Measurements from ENCODE around the gene VPS25.

The VPS25 gene

GRCh38 chr17:42772945-42773289 is 332 bp upstream of the VPS25 start:
- no peak overlapping the region for H4K8ac ChIP-seq (ENCODE audit: low read depth, low read length)
- H3K27ac ChIP-seq (replicated peaks; ENCODE audit: low read length) = no peak overlapping the region
- no peak overlapping the region for H4K91ac ChIP-seq (ENCODE audit: low read depth, low read length, poor library complexity)
- no peak overlapping the region for H3K18ac ChIP-seq (ENCODE audit: low read length)
- no peak overlapping the region for H3K4ac ChIP-seq (ENCODE audit: low read length)
- no peak for DNase-seq (ENCODE audit: low spot score)
- no peak overlapping the region for H2BK12ac ChIP-seq (ENCODE audit: low read length)
- H3K4me1 ChIP-seq (ENCODE audit: control insufficient read depth in 2 of 2, insufficient read depth in 1 of 2, low read depth in 1 of 2, low read length in 2 of 2) = peaks cover 3 to 7% of the 10 kb centered on the region in 2 donors
- peak overlapping the region; percentile 53 for H3K4me2 ChIP-seq (ENCODE audit: insufficient read depth, low read length, poor library complexity, severe bottlenecking)
- peak overlapping the region; percentile 92 to 98 for H3K4me3 ChIP-seq (ENCODE audit: low read length in 2 of 2)
- H2BK5ac ChIP-seq (ENCODE audit: low read length) = no peak overlapping the region
- WGBS, 2 donors (ENCODE audit: extremely low coverage in 2 of 2, insufficient read length in 2 of 2, insufficient replicate concordance in 1 of 2) = no CpG with 5 or more reads among the region's 3 CpGs
- H2BK120ac ChIP-seq (ENCODE audit: low read depth, low read length) = no peak overlapping the region
- no peak overlapping the region for H3K23ac ChIP-seq (ENCODE audit: low read depth, low read length, poor library complexity)
- H2AK5ac ChIP-seq (ENCODE audit: low read depth, low read length) = no peak overlapping the region
- H2BK15ac ChIP-seq (ENCODE audit: low read length) = no peak overlapping the region
- H2AFZ ChIP-seq (ENCODE audit: low read length) = peak overlapping the region; percentile 96
- H3K79me1 ChIP-seq (ENCODE audit: low read depth, low read length) = peaks cover 4% of the 10 kb centered on the region
- H3K36me3 ChIP-seq (replicated peaks in 1 of 2; ENCODE audit: control insufficient read depth in 2 of 2, insufficient read depth in 2 of 2, low read length in 2 of 2) = peaks cover 11 to 35% of the 10 kb centered on the region in 2 donors
- no peaks in the 10 kb centered on the region for H3K27me3 ChIP-seq (ENCODE audit: control insufficient read depth in 3 of 3, insufficient read depth in 3 of 3, low read depth in 1 of 3, low read length in 3 of 3)
- H3K9me3 ChIP-seq (replicated peaks in 1 of 2; ENCODE audit: control insufficient read depth in 2 of 2, insufficient read depth in 1 of 2, low read depth in 1 of 2, low read length in 2 of 2) = no peaks in the 10 kb centered on the region
- H3K9ac ChIP-seq (ENCODE audit: low read depth, low read length, poor library complexity) = no peak overlapping the region
- no peak overlapping the region for H3K14ac ChIP-seq (ENCODE audit: low read length)

GRCh38 chr17:42774066-42774745 is 957 bp downstream of the VPS25 start:
- H4K8ac ChIP-seq (ENCODE audit: low read depth, low read length) = no peak overlapping the region
- H2BK5ac ChIP-seq (ENCODE audit: low read length) = no peak overlapping the region
- WGBS, 2 donors (ENCODE audit: extremely low coverage in 2 of 2, insufficient read length in 2 of 2, insufficient replicate concordance in 1 of 2) = no CpG with 5 or more reads among the region's 3 CpGs
- no peak overlapping the region for H2BK120ac ChIP-seq (ENCODE audit: low read depth, low read length)
- no peak overlapping the region for H3K4ac ChIP-seq (ENCODE audit: low read length)
- no peak overlapping the region for H3K18ac ChIP-seq (ENCODE audit: low read length)
- no peaks in the 10 kb centered on the region for H3K27me3 ChIP-seq (ENCODE audit: control insufficient read depth in 3 of 3, insufficient read depth in 3 of 3, low read depth in 1 of 3, low read length in 3 of 3)
- peaks cover 15 to 47% of the 10 kb centered on the region in 2 donors for H3K36me3 ChIP-seq (replicated peaks in 1 of 2; ENCODE audit: control insufficient read depth in 2 of 2, insufficient read depth in 2 of 2, low read length in 2 of 2)
- H3K4me1 ChIP-seq (ENCODE audit: control insufficient read depth in 2 of 2, insufficient read depth in 1 of 2, low read depth in 1 of 2, low read length in 2 of 2) = peaks cover 3 to 7% of the 10 kb centered on the region in 2 donors
- H3K23ac ChIP-seq (ENCODE audit: low read depth, low read length, poor library complexity) = no peak overlapping the region
- peak overlapping the region; percentile 67 for H2AK5ac ChIP-seq (ENCODE audit: low read depth, low read length)
- no peak for DNase-seq (ENCODE audit: low spot score)
- H3K9me3 ChIP-seq (replicated peaks in 1 of 2; ENCODE audit: control insufficient read depth in 2 of 2, insufficient read depth in 1 of 2, low read depth in 1 of 2, low read length in 2 of 2) = no peaks in the 10 kb centered on the region
- peak overlapping the region; percentile 90 for H3K4me2 ChIP-seq (ENCODE audit: insufficient read depth, low read length, poor library complexity, severe bottlenecking)
- H2BK15ac ChIP-seq (ENCODE audit: low read length) = no peak overlapping the region
- no peak overlapping the region for H3K14ac ChIP-seq (ENCODE audit: low read length)
- peak overlapping the region; percentile 92 to 98 for H3K4me3 ChIP-seq (ENCODE audit: low read length in 2 of 2)
- H3K79me1 ChIP-seq (ENCODE audit: low read depth, low read length) = peaks cover 4% of the 10 kb centered on the region
- H2AFZ ChIP-seq (ENCODE audit: low read length) = peak overlapping the region; percentile 96
- no peak overlapping the region for H3K27ac ChIP-seq (replicated peaks; ENCODE audit: low read length)
- no peak overlapping the region for H3K9ac ChIP-seq (ENCODE audit: low read depth, low read length, poor library complexity)
- H2BK12ac ChIP-seq (ENCODE audit: low read length) = no peak overlapping the region
- no peak overlapping the region for H4K91ac ChIP-seq (ENCODE audit: low read depth, low read length, poor library complexity)

DNA sequence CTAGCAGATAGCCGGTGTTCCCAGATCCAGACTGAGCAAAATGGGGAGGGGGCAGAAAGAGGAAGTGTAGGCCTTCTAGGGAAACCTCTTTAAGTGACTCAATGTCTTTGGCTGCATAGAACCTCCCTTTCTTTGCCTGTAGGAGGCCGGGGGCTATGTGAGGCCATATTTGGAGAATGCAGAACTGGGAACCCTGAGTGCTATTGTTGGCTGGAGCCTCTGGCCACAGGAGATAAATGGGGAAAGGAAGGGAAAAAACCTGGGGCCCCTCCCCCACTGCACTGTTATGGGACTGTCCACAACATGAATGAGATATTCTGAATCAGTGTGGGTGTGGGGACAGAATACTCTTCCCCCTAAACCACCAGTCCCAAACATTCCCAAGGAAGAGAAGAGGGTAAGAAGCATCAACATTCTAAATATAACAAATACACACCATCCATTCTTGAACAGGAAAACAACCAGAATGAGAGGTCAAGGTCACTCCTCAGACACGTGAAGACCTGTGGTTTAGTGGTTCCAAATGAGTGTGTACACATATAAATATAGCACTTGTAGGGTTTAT is 2.4 kb downstream of the VPS25 start:
- Histone ChIP-seq H3K18ac (ENCODE audit: low read length) (no peak overlapping the region), H3K27me3 (ENCODE audit: control insufficient read depth in 3 of 3, insufficient read depth in 3 of 3, low read depth in 1 of 3, low read length in 3 of 3) (peaks cover 0 to under 1% (median 0%) of the 10 kb centered on the region in 3 experiments), H3K4ac (ENCODE audit: low read length) (no peak overlapping the region), H4K91ac (ENCODE audit: low read depth, low read length, poor library complexity) (no peak overlapping the region), H3K9me3 (replicated peaks in 1 of 2; ENCODE audit: control insufficient read depth in 2 of 2, insufficient read depth in 1 of 2, low read depth in 1 of 2, low read length in 2 of 2) (no peaks in the 10 kb centered on the region), H2BK120ac (ENCODE audit: low read depth, low read length) (no peak overlapping the region), H3K4me3 (ENCODE audit: low read length in 2 of 2) (no peak overlapping the region), H3K4me2 (ENCODE audit: insufficient read depth, low read length, poor library complexity, severe bottlenecking) (no peak overlapping the region), H3K27ac (replicated peaks; ENCODE audit: low read length) (no peak overlapping the region), H3K79me1 (ENCODE audit: low read depth, low read length) (peaks cover 4% of the 10 kb centered on the region), H2BK12ac (ENCODE audit: low read length) (no peak overlapping the region), H2AFZ (ENCODE audit: low read length) (no peak overlapping the region), H3K36me3 (replicated peaks in 1 of 2; ENCODE audit: control insufficient read depth in 2 of 2, insufficient read depth in 2 of 2, low read length in 2 of 2) (peaks cover 19 to 57% of the 10 kb centered on the region in 2 donors), H2AK5ac (ENCODE audit: low read depth, low read length) (no peak overlapping the region), H3K9ac (ENCODE audit: low read depth, low read length, poor library complexity) (no peak overlapping the region), H3K23ac (ENCODE audit: low read depth, low read length, poor library complexity) (no peak overlapping the region), H3K14ac (ENCODE audit: low read length) (no peak overlapping the region), H2BK15ac (ENCODE audit: low read length) (no peak overlapping the region), H2BK5ac (ENCODE audit: low read length) (no peak overlapping the region), H4K8ac (ENCODE audit: low read depth, low read length) (no peak overlapping the region), H3K4me1 (ENCODE audit: control insufficient read depth in 2 of 2, insufficient read depth in 1 of 2, low read depth in 1 of 2, low read length in 2 of 2) (peaks cover 7 to 8% of the 10 kb centered on the region in 2 donors)
- no CpG with 5 or more reads among the region's 3 CpGs for WGBS, 2 donors (ENCODE audit: extremely low coverage in 2 of 2, insufficient read length in 2 of 2, insufficient replicate concordance in 1 of 2)
- DNase-seq (ENCODE audit: low spot score) = no peak

DNA sequence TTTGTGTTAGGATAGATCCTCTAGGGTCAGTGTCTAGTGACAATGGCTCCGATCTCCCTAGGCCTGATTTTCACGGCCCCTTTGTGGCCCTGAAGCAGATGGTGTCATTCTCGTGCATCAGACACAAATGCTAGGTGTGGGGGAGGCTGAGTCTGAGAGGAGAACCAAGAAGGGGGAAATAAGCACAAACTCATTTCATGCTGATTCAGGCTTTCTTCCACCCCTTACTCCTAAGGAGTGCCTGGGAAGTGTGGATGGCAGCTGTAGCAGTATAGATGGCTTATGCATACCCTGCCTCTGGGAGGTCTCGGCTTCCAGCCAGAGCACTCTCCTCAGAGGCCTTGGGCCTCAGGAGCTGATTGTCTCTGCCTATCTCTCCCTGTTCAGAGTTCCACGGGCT is 5.3 kb downstream of the VPS25 start:
- Histone ChIP-seq H4K8ac (ENCODE audit: low read depth, low read length) (no peak overlapping the region), H3K4me1 (ENCODE audit: control insufficient read depth in 2 of 2, insufficient read depth in 1 of 2, low read depth in 1 of 2, low read length in 2 of 2) (peaks cover 4 to 12% of the 10 kb centered on the region in 2 donors), H3K27me3 (ENCODE audit: control insufficient read depth in 3 of 3, insufficient read depth in 3 of 3, low read depth in 1 of 3, low read length in 3 of 3) (peaks cover 0 to 23% (median 8%) of the 10 kb centered on the region in 3 experiments), H4K91ac (ENCODE audit: low read depth, low read length, poor library complexity) (no peak overlapping the region), H2BK15ac (ENCODE audit: low read length) (no peak overlapping the region), H3K79me1 (ENCODE audit: low read depth, low read length) (peaks cover 1% of the 10 kb centered on the region), H3K18ac (ENCODE audit: low read length) (no peak overlapping the region), H3K4me3 (ENCODE audit: low read length in 2 of 2) (no peak overlapping the region), H3K23ac (ENCODE audit: low read depth, low read length, poor library complexity) (no peak overlapping the region), H2AK5ac (ENCODE audit: low read depth, low read length) (no peak overlapping the region), H2BK12ac (ENCODE audit: low read length) (no peak overlapping the region), H3K4me2 (ENCODE audit: insufficient read depth, low read length, poor library complexity, severe bottlenecking) (no peak overlapping the region), H3K4ac (ENCODE audit: low read length) (no peak overlapping the region), H2BK120ac (ENCODE audit: low read depth, low read length) (no peak overlapping the region), H2BK5ac (ENCODE audit: low read length) (no peak overlapping the region), H3K9ac (ENCODE audit: low read depth, low read length, poor library complexity) (no peak overlapping the region), H3K9me3 (replicated peaks in 1 of 2; ENCODE audit: control insufficient read depth in 2 of 2, insufficient read depth in 1 of 2, low read depth in 1 of 2, low read length in 2 of 2) (no peaks in the 10 kb centered on the region), H3K36me3 (replicated peaks in 1 of 2; ENCODE audit: control insufficient read depth in 2 of 2, insufficient read depth in 2 of 2, low read length in 2 of 2) (peaks cover 19 to 57% of the 10 kb centered on the region in 2 donors), H3K14ac (ENCODE audit: low read length) (no peak overlapping the region), H2AFZ (ENCODE audit: low read length) (no peak overlapping the region), H3K27ac (replicated peaks; ENCODE audit: low read length) (no peak overlapping the region)
- DNase-seq (ENCODE audit: low spot score) = no peak
- no CpG with 5 or more reads among the region's 5 CpGs for WGBS, 2 donors (ENCODE audit: extremely low coverage in 2 of 2, insufficient read length in 2 of 2, insufficient replicate concordance in 1 of 2)
